ENCODE results near the gene APOC3.

APOC3 gene

GRCh38 chr11:116791813-116792143, 37.9 kb upstream of the APOC3 start, which contains the start of gene APOA5:
APOA5 (minus strand) TSS chr11:116791879; CDS start chr11:116791860, 19 bp downstream.
- no peak within 1 kb of the TSS for H3K4me3 ChIP-seq (ENCODE audit: low read depth, low read length)

GRCh38 chr11:116792144-116792868, 37.4 kb upstream of the APOC3 start:
- no peak for TF ChIP-seq CTCF (IDR thresholded peaks at IDR 0.05; ENCODE audit: low read depth, low read length)
- H3K36me3 ChIP-seq = no peaks in the 10 kb centered on the region
- H3K27ac ChIP-seq = no peak overlapping the region
- DNase-seq = no peak
- no peak overlapping the region for H3K4me3 ChIP-seq (ENCODE audit: low read depth, low read length)
- H3K9me3 ChIP-seq (ENCODE audit: severe bottlenecking) = no peaks in the 10 kb centered on the region
- H3K27me3 ChIP-seq (ENCODE audit: insufficient read depth, low read depth, severe bottlenecking) = no peaks in the 10 kb centered on the region

More at GRCh38 chr11:116791813-116792143, 37.9 kb upstream of the APOC3 start, which contains the start of gene APOA5:
- TF ChIP-seq CTCF (IDR thresholded peaks at IDR 0.05; ENCODE audit: low read depth, low read length) = no peak
- Histone ChIP-seq H3K36me3 (peaks cover 1% of the 10 kb centered on the region), H3K27ac (no peak within 1 kb of the TSS), H3K9me3 (ENCODE audit: severe bottlenecking) (no peaks in the 10 kb centered on the region), H3K27me3 (ENCODE audit: insufficient read depth, low read depth, severe bottlenecking) (no peaks in the 10 kb centered on the region)
- no peak for DNase-seq

- no peak for TF ChIP-seq CTCF (IDR thresholded peaks at IDR 0.05; ENCODE audit: low read depth, low read length)
- H3K36me3 ChIP-seq = no peaks in the 10 kb centered on the region
- no peaks in the 10 kb centered on the region for H3K27me3 ChIP-seq (ENCODE audit: insufficient read depth, low read depth, severe bottlenecking)
- no peak overlapping the region for H3K4me3 ChIP-seq (ENCODE audit: low read depth, low read length)
- H3K27ac ChIP-seq = no peak overlapping the region
- no peak for DNase-seq
- no peaks in the 10 kb centered on the region for H3K9me3 ChIP-seq (ENCODE audit: severe bottlenecking)
Measured at GRCh38 chr11:116792869-116793771, 36.6 kb upstream of the APOC3 start.

GRCh38 chr11:116793772-116794097, 36.0 kb upstream of the APOC3 start:
- H3K36me3 ChIP-seq = no peaks in the 10 kb centered on the region
- no peak overlapping the region for H3K27ac ChIP-seq
- H3K27me3 ChIP-seq (ENCODE audit: insufficient read depth, low read depth, severe bottlenecking) = no peaks in the 10 kb centered on the region
- no peaks in the 10 kb centered on the region for H3K9me3 ChIP-seq (ENCODE audit: severe bottlenecking)
- no peak for TF ChIP-seq CTCF (IDR thresholded peaks at IDR 0.05; ENCODE audit: low read depth, low read length)
- DNase-seq = no peak
- H3K4me3 ChIP-seq (ENCODE audit: low read depth, low read length) = no peak overlapping the region

- Histone ChIP-seq H3K4me3 (ENCODE audit: low read depth, low read length) (no peak overlapping the region), H3K36me3 (no peaks in the 10 kb centered on the region), H3K27ac (no peak overlapping the region), H3K27me3 (ENCODE audit: insufficient read depth, low read depth, severe bottlenecking) (no peaks in the 10 kb centered on the region), H3K9me3 (ENCODE audit: severe bottlenecking) (no peaks in the 10 kb centered on the region)
- DNase-seq = no peak
- no peak for TF ChIP-seq CTCF (IDR thresholded peaks at IDR 0.05; ENCODE audit: low read depth, low read length)
Measured at GRCh38 chr11:116794851-116795250, 34.9 kb upstream of the APOC3 start.

Measured in WERI-Rb-1 (cell line).